Measurements from ENCODE around the gene PCDHGA11.
"Not testable (repeated sequence)": the region's sequence is repeated elsewhere in the genome, so short reads cannot be mapped to it uniquely, and the experiment has no call there.

The PCDHGA11 gene

DNA sequence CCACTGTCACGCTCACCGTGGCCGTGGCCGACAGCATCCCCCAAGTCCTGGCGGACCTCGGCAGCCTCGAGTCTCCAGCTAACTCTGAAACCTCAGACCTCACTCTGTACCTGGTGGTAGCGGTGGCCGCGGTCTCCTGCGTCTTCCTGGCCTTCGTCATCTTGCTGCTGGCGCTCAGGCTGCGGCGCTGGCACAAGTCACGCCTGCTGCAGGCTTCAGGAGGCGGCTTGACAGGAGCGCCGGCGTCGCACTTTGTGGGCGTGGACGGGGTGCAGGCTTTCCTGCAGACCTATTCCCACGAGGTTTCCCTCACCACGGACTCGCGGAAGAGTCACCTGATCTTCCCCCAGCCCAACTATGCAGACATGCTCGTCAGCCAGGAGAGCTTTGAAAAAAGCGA is 11.9 kb downstream of the PCDHGA11 start:
- ATAC-seq: not testable (repeated sequence)

DNA sequence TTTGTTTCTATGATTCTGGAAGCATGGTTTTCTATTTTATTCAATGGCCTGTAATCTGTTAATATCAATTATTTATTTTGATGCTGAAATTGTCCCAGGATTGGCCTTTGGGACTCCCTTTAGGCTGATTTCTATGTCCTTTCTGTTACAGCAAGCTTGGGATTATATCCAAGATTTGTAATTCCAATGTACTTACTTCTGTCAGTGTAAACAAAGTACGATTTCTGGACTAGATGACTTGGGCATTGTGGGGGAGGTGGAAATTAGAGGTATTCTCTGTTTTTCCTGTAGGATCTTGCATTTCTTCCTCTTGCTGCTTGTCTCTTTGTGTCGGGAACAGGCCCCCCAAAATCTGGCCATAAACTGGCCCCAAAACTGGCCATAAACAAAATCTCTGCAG is 13.2 kb downstream of the PCDHGA11 start:
- no peak for ATAC-seq

DNA sequence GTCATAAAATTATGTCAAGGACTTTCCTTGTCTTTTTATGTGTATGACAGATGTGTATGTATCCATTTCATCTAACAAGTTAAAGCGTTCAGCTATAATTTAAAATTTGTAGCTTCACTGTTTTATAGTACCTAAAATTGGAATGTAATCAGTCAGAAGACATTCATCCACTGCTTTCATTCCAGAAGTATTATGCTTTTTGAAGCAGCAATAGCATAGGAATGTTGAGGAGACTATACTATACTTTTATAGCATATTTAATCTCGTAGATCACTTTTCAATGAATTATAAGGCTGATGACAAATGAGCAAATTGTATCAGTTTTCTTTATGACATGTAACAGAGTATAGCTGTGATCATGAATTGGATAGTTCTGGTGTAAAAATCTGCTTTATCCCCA is 16.4 kb downstream of the PCDHGA11 start:
- no peak for ATAC-seq

DNA sequence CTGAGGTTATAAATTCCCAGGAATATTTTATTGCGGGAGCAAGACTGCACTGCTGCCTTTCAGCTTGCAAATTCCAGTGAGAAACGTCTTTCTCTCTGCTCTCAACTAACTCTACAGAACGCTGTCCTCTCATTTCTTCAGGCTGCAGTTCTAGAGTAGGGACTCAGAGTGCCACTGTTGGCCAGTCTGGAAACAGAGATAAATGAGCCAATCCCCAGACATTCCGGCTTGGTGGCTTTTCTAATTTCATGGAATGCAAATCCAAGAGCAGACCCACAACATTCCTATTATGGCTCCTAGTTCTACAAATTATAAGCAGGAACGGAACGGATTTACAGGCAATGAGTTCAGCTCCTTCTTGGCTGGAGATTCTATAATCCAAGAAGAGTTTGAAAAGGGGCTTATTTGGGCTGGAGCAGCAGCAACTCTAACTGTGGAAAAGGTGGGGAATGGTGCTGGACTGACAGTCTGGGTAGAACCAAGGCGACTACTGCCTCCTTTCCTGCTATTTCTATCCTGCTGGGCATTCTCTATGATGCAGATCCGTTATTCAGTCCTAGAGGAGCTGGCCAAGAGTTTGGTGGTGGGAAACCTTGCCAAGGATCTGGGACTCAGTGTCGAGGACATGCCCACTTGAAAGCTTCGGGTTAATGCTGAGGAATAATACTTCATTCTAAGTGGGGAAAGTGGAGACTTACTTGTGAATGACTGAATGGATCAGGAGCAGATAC is 18.7 kb downstream of the PCDHGA11 start:
- no peak for ATAC-seq

DNA sequence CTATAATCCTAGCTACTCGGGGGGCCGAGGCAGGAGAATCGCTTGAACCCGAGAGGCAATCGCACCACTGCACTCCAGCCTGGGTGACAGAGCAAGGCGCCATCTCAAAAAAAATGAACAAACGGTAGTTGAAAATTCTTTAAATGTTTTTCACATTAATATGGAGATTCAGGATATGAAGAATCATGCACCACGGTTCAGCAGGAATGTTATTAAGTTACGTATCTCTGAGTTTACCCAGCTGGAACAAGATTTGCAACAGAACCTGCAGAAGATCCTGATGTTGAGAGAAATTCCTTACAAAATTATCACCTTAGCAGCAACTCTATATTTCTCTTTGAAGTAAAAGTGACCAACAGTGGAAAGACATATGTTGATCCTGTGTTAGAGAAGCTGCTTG is 19.5 kb downstream of the PCDHGA11 start:
- no peak for ATAC-seq

DNA sequence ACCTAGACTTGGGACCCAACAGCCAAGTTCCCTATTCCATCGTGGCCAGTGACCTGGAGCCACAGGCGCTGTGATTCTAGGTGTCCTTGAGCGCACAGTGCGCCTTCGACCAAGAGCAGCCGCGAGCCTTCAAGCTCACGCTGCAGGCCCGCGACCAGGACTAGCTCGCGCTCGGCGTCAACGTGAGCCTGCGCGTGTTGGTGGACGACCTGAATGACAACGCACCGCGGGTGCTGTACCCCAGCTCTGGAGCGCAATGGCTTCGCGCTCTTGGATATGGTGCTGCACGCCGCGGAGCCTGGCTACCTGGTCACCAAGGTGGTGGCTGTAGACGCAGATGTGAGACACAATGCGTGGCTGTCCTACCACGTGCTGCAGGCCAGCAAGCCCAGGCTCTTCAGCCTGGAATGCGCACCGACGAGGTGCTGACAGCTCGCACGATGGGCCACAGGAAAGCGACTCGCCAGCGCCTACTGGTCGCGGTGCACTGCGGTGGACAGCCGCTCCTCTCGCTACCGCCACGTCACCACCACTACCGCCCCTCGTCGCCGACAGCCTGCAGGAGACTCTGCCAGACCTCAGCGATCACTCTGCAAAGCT is 20.8 kb downstream of the PCDHGA11 start:
- ATAC-seq: no peak

DNA sequence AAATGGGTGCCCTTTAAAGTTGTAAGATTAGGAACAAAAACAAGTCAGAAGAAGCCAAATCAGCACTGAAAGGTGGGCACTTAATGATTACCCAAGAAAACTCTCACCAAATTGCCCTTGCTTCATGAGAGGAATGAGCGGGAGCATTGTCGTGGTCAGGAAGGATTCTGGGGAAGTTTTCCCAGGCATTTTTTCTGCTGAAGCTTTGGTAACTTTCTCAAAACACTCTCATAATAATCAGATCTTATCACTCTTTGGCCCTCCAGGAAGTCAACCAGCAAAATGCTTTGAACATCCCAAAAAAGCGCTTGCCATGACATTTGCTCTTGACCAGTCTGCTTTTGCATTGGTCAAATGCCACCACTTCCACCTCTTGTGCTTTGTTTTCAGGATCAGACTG is 44.5 kb downstream of the PCDHGA11 start:
- no peak for ATAC-seq
